ENCODE results near the gene GLG1. TPM values are rescaled to one million over a fixed set of nuclear protein-coding genes. Genes with fewer than 3 reads are reported as not detected.

GLG1 gene
- total and polyA plus RNA-seq, 4 donors = 22.2 to 71.5 (median 47.9) TPM

DNA sequence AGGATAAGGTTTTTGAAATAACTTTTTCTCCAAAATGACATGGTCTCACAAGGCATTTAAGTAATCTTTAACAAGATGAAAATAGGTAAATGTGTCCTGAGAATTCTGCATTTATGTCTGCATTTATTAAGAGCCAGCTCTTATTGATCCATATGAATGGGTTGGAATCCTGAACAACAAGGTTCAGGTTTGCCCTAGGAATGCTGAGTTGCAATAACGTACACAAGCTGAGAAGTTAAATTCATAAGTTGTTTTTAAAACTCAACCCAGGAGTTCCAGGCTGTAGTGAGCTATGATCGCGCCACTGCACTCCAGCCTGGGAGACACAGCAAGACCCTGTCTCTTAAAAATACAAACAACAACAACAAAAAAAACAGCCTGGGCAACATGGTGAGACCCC, 28.1 kb downstream of the GLG1 start:
- no peak overlapping the region for H3K27ac ChIP-seq (ENCODE audit: low read depth in 1 of 2, low read length in 2 of 2)
- no peak overlapping the region for H3K9ac ChIP-seq (ENCODE audit: low read depth in 1 of 2, low read length in 2 of 2)
- TF ChIP-seq HNF4G (IDR thresholded peaks at IDR 0.05) (no peak), RAD21 (IDR thresholded peaks at IDR 0.05) (no peak), TAF1 (conservative IDR thresholded peaks at IDR 0.05) (no peak), RXRA (IDR thresholded peaks at IDR 0.05) (no peak), YY1 (IDR thresholded peaks at IDR 0.05) (no peak), SP1 (IDR thresholded peaks at IDR 0.05) (no peak), EGR1 (IDR thresholded peaks at IDR 0.05; ENCODE audit: low read depth in 2 of 2) (no peak), GABPA (IDR thresholded peaks at IDR 0.05 in 1 of 2, conservative IDR thresholded peaks at IDR 0.05 in 1 of 2) (no peak), FOXA2 (IDR thresholded peaks at IDR 0.05) (no peak), NR2F2 (IDR thresholded peaks at IDR 0.05) (no peak), FOXA1 (IDR thresholded peaks at IDR 0.05) (no peak), JUND (IDR thresholded peaks at IDR 0.05) (no peak), HNF4A (conservative IDR thresholded peaks at IDR 0.05) (no peak)
- TF ChIP-seq, protein P1, sequence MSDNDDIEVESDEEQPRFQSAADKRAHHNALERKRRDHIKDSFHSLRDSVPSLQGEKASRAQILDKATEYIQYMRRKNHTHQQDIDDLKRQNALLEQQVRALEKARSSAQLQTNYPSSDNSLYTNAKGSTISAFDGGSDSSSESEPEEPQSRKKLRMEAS (IDR thresholded peaks at IDR 0.05) = no peak
- TF ChIP-seq, protein P2, sequence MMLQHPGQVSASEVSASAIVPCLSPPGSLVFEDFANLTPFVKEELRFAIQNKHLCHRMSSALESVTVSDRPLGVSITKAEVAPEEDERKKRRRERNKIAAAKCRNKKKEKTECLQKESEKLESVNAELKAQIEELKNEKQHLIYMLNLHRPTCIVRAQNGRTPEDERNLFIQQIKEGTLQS (IDR thresholded peaks at IDR 0.05) = no peak
- TF ChIP-seq, protein P3, sequence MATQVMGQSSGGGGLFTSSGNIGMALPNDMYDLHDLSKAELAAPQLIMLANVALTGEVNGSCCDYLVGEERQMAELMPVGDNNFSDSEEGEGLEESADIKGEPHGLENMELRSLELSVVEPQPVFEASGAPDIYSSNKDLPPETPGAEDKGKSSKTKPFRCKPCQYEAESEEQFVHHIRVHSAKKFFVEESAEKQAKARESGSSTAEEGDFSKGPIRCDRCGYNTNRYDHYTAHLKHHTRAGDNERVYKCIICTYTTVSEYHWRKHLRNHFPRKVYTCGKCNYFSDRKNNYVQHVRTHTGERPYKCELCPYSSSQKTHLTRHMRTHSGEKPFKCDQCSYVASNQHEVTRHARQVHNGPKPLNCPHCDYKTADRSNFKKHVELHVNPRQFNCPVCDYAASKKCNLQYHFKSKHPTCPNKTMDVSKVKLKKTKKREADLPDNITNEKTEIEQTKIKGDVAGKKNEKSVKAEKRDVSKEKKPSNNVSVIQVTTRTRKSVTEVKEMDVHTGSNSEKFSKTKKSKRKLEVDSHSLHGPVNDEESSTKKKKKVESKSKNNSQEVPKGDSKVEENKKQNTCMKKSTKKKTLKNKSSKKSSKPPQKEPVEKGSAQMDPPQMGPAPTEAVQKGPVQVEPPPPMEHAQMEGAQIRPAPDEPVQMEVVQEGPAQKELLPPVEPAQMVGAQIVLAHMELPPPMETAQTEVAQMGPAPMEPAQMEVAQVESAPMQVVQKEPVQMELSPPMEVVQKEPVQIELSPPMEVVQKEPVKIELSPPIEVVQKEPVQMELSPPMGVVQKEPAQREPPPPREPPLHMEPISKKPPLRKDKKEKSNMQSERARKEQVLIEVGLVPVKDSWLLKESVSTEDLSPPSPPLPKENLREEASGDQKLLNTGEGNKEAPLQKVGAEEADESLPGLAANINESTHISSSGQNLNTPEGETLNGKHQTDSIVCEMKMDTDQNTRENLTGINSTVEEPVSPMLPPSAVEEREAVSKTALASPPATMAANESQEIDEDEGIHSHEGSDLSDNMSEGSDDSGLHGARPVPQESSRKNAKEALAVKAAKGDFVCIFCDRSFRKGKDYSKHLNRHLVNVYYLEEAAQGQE (IDR thresholded peaks at IDR 0.05) = no peak
- TF ChIP-seq, protein P4, sequence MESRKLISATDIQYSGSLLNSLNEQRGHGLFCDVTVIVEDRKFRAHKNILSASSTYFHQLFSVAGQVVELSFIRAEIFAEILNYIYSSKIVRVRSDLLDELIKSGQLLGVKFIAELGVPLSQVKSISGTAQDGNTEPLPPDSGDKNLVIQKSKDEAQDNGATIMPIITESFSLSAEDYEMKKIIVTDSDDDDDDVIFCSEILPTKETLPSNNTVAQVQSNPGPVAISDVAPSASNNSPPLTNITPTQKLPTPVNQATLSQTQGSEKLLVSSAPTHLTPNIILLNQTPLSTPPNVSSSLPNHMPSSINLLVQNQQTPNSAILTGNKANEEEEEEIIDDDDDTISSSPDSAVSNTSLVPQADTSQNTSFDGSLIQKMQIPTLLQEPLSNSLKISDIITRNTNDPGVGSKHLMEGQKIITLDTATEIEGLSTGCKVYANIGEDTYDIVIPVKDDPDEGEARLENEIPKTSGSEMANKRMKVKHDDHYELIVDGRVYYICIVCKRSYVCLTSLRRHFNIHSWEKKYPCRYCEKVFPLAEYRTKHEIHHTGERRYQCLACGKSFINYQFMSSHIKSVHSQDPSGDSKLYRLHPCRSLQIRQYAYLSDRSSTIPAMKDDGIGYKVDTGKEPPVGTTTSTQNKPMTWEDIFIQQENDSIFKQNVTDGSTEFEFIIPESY (IDR thresholded peaks at IDR 0.05) = no peak
- TF ChIP-seq, protein P5, sequence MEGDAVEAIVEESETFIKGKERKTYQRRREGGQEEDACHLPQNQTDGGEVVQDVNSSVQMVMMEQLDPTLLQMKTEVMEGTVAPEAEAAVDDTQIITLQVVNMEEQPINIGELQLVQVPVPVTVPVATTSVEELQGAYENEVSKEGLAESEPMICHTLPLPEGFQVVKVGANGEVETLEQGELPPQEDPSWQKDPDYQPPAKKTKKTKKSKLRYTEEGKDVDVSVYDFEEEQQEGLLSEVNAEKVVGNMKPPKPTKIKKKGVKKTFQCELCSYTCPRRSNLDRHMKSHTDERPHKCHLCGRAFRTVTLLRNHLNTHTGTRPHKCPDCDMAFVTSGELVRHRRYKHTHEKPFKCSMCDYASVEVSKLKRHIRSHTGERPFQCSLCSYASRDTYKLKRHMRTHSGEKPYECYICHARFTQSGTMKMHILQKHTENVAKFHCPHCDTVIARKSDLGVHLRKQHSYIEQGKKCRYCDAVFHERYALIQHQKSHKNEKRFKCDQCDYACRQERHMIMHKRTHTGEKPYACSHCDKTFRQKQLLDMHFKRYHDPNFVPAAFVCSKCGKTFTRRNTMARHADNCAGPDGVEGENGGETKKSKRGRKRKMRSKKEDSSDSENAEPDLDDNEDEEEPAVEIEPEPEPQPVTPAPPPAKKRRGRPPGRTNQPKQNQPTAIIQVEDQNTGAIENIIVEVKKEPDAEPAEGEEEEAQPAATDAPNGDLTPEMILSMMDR (IDR thresholded peaks at IDR 0.05; ENCODE audit: low read depth, low read length, missing input control) = no peak
- peaks cover 5 to 22% (median 12%) of the 10 kb centered on the region in 4 donors for H3K4me1 ChIP-seq (ENCODE audit: control insufficient read depth in 4 of 4, insufficient read depth in 4 of 4, low read length in 3 of 4)
- no peaks in the 10 kb centered on the region for H3K9me3 ChIP-seq (ENCODE audit: control insufficient read depth in 4 of 4, low read length in 3 of 4)
- 87% methylated on average over 3 of the region's 3 CpGs for WGBS
- H3K27me3 ChIP-seq (ENCODE audit: control insufficient read depth in 4 of 4, insufficient read depth in 4 of 4, low read length in 3 of 4) = no peaks in the 10 kb centered on the region
- no peaks in the 10 kb centered on the region for H3K36me3 ChIP-seq (ENCODE audit: control insufficient read depth in 4 of 4, insufficient read depth in 3 of 4, low read depth in 1 of 4, low read length in 3 of 4)
- no peak overlapping the region for H3K4me3 ChIP-seq (ENCODE audit: low read depth in 1 of 3, low read length in 3 of 3)
- no peak for DNase-seq (ENCODE audit: low spot score)
